Erythroblast (primary cell): Measurements from ENCODE around the gene DUOXA2.

Experiments
- GATA1 ChIP-seq: IDR thresholded peaks from 2 replicates; pipeline ENCODE4 v1.6.1; 2011; ENCODE audit warnings: low read depth, mild to moderate bottlenecking, control low read depth, low read length, moderate library complexity
- POLR2A ChIP-seq: IDR thresholded peaks from 2 replicates; pipeline ENCODE4 v1.6.1; 2011; ENCODE audit warnings: mild to moderate bottlenecking, low read length

DNA sequence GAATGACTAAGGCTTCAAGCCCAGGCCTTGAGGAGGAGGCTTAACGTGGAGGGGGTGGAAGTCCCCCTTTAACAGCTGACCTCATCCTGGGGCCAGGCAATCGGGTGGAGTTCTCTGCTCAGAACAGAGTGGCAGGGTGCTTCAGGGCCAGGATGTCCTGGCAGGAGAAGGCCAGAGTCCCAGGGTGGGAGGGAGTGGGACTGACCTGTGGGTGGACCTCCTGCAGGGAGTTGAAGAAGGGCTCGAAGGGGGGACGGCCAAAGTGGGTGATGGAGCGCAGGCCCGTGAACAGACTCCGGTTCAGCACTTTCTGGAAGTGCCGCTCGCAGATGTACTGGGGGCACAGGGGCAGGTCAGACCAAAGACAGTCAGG, 19.8 kb upstream of the DUOXA2 start:
- no peak for TF ChIP-seq POLR2A
- no peak for TF ChIP-seq GATA1
